ENCODE results near the gene HS3ST4. TPM values are rescaled to one million over a fixed set of nuclear protein-coding genes. Genes with fewer than 3 reads are reported as not detected.

Gene HS3ST4
- total RNA-seq, 1 experiment from 2014 or later: not detected

DNA sequence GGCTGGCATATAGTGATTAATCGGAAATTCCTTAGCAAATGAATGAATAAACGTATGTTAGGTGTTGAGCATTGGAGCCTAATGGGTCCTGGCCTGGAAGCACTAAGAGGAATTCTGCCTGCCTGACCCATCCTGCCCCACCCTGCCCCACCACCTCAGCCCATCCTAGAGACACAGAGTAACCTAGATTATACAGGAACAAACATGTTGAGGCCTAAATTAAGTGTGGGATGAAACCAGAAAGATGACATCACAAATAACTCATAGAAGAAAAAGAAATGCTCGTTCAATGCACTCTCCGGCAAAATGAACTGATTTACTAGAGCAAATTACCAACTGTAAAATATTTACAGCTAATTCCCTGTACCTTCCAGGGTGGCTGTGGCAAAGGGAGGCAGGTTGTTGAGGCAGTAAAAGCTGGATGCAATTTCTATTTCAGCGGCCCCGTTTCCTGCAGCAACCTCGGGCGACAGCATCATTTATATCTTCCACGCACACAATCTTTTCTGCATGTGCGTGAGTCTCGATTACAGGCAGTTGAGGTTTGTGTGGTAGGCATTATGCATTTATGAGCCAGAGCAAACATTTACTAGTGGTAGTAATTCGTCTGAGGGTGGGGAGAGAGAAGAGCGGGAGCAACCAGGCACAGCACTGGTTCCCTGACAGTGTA is 417.2 kb downstream of the HS3ST4 start:
- Mint-ChIP-seq H3K4me3 (ENCODE audit: unreplicated experiment) (no peak overlapping the region), H3K36me3 (ENCODE audit: insufficient read depth, unreplicated experiment) (no peaks in the 10 kb centered on the region), H3K9me3 (ENCODE audit: unreplicated experiment) (peaks cover 42% of the 10 kb centered on the region), H3K27me3 (ENCODE audit: insufficient read depth, unreplicated experiment) (no peaks in the 10 kb centered on the region), H3K4me1 (ENCODE audit: insufficient read depth, unreplicated experiment) (no peaks in the 10 kb centered on the region), H3K27ac (ENCODE audit: low read depth, unreplicated experiment) (no peak overlapping the region)
- BruUV-seq (replicated peaks): no TSS peak
- POLR2A ChIA-PET: no interaction called here
- intact Hi-C loops (cut with micrococcal nuclease): no loop called here
- DNase-seq (ENCODE audit: unreplicated experiment): no peak
- CTCF ChIA-PET: no interaction called here
- no peak for TF ChIP-seq CTCF (IDR thresholded peaks at IDR 0.05; ENCODE audit: unreplicated experiment)

GRCh38 chr16:26111900-26112299 is 420.1 kb downstream of the HS3ST4 start:
- intact Hi-C loops (cut with micrococcal nuclease): no loop called here
- no peak overlapping the region for H3K27ac Mint-ChIP-seq (ENCODE audit: low read depth, unreplicated experiment)
- H3K4me1 Mint-ChIP-seq (ENCODE audit: insufficient read depth, unreplicated experiment): no peaks in the 10 kb centered on the region
- no peak for DNase-seq (ENCODE audit: unreplicated experiment)
- no peak overlapping the region for H3K4me3 Mint-ChIP-seq (ENCODE audit: unreplicated experiment)
- CTCF ChIA-PET: interaction anchor here (0.5 kb wide), 1 partner anchor 44 kb away, joined by 3 read pairs; no protein-coding TSS in a partner anchor
- BruUV-seq (replicated peaks): no TSS peak
- H3K9me3 Mint-ChIP-seq (ENCODE audit: unreplicated experiment): peaks cover 39% of the 10 kb centered on the region
- POLR2A ChIA-PET: no interaction called here
- peaks cover 6% of the 10 kb centered on the region for H3K36me3 Mint-ChIP-seq (ENCODE audit: insufficient read depth, unreplicated experiment)
- no peaks in the 10 kb centered on the region for H3K27me3 Mint-ChIP-seq (ENCODE audit: insufficient read depth, unreplicated experiment)
- TF ChIP-seq CTCF (IDR thresholded peaks at IDR 0.05; ENCODE audit: unreplicated experiment): no peak

DNA sequence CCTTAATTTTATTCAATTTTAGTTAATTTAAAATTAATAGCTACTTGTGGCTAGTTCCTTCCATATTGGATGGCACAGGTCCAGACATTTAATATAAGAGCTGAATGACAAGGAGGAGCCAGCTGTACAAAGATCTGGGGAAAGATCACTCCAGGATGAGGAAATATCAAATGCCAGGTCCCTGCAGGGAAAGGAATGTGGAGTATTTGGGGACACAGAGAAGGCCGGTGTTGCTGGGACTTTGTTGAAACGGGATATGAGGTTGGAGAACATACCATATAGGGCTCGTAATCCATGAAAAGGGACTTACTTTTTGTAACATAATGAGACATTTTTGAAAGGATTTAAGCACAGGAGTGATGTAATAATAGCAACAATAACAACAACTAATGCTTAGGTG is 426.8 kb downstream of the HS3ST4 start:
- H3K27ac Mint-ChIP-seq (ENCODE audit: low read depth, unreplicated experiment): no peak overlapping the region
- peaks cover 57% of the 10 kb centered on the region for H3K9me3 Mint-ChIP-seq (ENCODE audit: unreplicated experiment)
- DNase-seq (ENCODE audit: unreplicated experiment): no peak
- no peak for TF ChIP-seq CTCF (IDR thresholded peaks at IDR 0.05; ENCODE audit: unreplicated experiment)
- peaks cover 6% of the 10 kb centered on the region for H3K36me3 Mint-ChIP-seq (ENCODE audit: insufficient read depth, unreplicated experiment)
- intact Hi-C loops (cut with micrococcal nuclease): no loop called here
- no peaks in the 10 kb centered on the region for H3K27me3 Mint-ChIP-seq (ENCODE audit: insufficient read depth, unreplicated experiment)
- no peak overlapping the region for H3K4me3 Mint-ChIP-seq (ENCODE audit: unreplicated experiment)
- BruUV-seq (replicated peaks): no TSS peak
- POLR2A ChIA-PET: no interaction called here
- CTCF ChIA-PET: interaction anchor here (0.6 kb wide), 1 partner anchor 26 kb away, joined by 3 read pairs; no protein-coding TSS in a partner anchor
- no peaks in the 10 kb centered on the region for H3K4me1 Mint-ChIP-seq (ENCODE audit: insufficient read depth, unreplicated experiment)

DNA sequence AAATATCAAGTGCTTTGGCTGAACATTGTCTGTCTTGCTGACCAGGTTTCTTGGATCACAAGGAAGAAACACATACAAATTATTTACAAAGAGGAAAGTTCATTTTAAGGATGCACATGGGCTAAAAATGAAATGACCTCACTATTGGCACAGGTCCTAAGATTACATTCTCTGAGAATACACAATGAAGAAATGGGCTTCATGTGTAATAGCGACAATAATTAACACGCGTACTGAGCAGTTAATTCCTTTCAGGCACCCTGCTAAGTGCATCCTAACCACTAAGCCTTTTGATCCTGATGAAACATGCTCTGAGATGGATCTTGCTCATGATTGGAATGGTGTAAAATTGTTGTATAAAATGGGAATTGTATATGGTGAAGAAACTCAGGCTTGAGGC is 429.0 kb downstream of the HS3ST4 start:
- CTCF ChIA-PET: no interaction called here

More for the DNA sequence above, 429.0 kb downstream of the HS3ST4 start:
- no peak for DNase-seq (ENCODE audit: unreplicated experiment)
- Mint-ChIP-seq H3K4me3 (ENCODE audit: unreplicated experiment) (no peak overlapping the region), H3K27me3 (ENCODE audit: insufficient read depth, unreplicated experiment) (no peaks in the 10 kb centered on the region), H3K36me3 (ENCODE audit: insufficient read depth, unreplicated experiment) (no peaks in the 10 kb centered on the region), H3K4me1 (ENCODE audit: insufficient read depth, unreplicated experiment) (no peaks in the 10 kb centered on the region), H3K27ac (ENCODE audit: low read depth, unreplicated experiment) (no peak overlapping the region), H3K9me3 (ENCODE audit: unreplicated experiment) (peaks cover 56% of the 10 kb centered on the region)
- TF ChIP-seq CTCF (IDR thresholded peaks at IDR 0.05; ENCODE audit: unreplicated experiment): no peak
- no TSS peak for BruUV-seq (replicated peaks)
- intact Hi-C loops (cut with micrococcal nuclease): no loop called here
- POLR2A ChIA-PET: no interaction called here
